ENCODE results near the gene CLSTN2.
"Not testable (repeated sequence)": the region's sequence is repeated elsewhere in the genome, so short reads cannot be mapped to it uniquely, and the experiment has no call there.

CLSTN2 gene

DNA sequence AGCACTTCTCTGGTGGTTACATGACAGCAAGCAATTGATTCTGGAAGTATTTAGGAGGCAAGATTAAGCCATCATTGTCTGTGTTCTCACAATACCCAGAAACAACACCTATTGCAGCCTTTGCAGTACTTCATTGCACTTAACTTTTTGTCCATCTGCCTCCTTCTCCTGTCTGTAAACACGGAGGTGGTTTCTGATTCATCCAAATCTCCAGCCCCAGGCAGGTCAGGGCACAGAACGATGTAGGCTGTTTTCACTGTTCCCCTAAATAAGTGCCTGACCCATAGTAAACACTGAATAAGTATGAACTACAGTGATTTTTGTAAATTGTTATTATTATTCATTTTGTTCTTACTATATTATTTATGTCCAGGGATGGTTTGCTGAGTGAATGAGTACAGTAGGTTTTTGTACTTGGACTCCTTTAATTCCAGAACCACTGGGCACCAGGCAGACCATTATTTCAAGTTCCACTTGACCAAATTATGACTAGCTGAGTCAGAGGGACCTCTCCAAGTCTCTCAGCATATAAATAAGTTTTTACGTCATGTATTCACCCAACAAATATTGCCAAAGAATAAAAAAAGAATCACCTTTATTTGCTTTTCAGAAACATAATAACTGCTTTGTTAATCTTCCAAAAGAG lies 459.6 kb downstream of the CLSTN2 start:
- no peak for DNase-seq

DNA sequence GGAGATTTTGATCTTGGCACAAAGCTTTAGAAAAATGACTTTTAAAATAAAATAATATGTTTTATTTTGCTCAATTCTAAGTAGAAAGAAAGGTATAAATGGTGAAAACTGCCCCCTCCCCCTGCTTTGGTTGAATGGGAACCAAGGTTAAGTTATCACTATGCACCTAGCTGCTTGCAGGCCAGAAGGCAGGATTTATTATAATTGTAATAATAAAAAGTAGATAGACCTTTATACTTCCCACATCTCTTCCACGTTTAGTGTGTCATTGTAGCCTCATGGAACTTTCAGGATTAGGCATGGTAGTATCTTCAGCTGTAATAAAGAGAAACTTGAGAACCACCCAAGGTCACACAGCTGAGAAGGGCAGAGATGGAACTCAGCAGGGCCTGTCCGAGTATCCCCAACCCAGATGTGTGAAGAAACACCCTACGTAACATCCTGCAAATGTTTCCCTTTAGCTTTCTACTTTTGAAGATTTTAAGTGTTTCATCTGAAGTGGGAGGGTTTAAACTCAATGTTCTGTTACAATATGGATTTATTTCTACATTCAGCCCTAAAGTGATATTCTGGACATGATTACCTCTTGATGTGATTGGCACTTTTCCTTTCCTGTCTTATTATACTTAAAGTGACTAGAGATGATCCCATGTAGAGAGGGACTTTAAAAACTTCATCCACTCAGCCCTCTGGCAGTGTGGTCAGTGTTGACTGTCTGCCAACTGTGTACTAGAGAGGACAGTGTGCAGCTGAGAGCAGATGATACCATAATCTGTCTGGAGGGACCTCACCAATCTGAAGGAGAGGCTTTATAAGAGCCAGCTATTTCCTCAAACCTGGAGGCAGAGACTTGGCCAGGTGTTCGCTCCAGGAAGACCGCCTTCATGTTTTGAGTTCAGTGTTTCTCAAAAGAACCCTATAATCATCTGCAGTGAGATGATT lies 460.4 kb downstream of the CLSTN2 start:
- no peak for DNase-seq

DNA sequence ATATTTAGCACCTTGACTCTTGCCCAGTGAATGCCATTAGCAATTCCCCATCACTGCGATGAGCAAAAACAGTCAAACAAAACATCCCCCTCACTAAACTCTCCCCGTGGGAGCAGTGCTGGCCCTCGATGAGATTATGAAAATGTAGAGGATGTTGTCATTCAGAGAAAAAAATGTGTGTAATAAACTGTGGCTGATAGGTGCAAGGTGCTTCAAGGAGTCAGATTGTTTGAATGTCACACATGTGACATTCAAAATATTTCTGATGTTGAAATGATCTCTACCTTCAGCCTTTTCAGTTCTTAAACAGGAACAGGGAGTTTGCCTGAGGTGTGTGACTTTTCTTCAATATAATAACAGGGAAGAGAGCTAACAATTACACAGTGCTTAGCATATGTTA lies 461.1 kb downstream of the CLSTN2 start:
- DNase-seq = no peak

DNA sequence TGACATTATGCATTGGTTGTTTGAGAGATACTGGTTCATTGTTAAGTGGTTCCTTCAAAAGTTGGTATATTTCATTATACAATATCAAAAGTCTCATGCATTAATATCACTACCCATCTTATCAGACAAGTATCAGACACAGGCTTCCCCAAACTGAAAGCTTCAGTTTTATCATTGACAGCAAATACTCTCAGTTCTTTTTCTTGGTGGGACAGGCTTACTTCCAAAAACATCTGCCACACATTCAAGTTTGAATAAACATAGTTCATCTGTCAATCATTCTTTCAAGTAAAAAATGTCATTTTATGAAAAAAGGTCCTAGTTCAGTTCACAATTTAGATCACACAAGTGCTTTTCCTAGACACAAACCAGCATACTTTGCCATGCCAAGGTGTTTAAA lies 462.9 kb downstream of the CLSTN2 start:
- DNase-seq = no peak

DNA sequence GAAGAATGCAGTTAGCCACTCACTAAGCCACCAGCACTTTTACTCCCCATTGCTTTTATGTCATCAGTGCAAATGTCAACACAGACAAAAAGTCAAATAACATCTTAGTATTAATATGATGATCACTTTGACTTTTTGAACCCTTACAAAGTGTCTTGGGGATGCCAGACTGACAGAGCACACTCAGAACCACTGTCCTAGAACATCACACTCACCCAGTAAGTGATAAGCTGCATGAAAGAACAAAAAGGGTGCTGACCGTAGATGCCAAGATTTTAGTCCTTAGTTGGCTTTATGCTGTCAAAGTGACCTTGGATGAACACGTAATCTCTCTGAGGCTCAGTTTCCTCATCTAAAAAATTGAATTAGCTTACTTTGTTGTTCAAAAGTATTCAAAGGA lies 463.4 kb downstream of the CLSTN2 start:
- no peak for DNase-seq

DNA sequence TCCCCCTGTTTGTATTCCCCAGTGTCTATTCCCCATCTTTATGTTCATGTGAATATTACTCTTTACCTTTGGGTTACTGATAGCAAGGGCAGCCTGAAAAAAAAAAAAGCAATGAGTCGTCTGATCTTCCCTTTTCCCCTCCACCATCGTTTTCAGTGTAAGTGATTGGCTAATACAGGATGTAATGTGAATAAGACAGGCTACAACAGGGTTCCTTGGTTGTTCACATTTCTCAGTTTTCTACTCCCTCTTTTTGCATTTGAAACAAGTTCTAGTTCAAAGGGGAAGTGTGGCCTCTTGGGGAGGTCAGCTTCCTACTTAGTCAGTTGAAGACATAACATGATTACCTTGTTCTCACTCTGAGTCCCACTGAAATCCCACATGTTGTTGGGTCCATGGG lies 464.9 kb downstream of the CLSTN2 start:
- DNase-seq = no peak

DNA sequence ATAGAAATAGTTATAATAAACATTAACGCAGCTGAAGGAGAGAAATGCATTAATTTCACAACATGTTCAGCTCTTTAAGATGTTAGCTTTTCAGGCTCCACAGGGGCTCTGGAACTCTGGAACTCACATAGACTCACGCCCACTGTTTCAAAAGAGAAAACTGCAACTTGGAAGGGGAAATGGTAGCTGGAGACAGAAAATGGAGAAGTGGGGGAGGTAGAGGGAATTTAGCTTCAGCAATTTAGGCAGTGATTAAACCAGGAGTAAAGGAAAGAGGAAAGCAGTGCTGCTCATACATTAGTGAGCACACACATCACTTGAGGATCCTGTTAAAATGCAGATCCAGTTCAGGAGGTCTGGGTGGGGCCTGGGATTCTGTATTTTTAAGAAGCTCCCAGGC lies 468.1 kb downstream of the CLSTN2 start:
- DNase-seq = no peak

DNA sequence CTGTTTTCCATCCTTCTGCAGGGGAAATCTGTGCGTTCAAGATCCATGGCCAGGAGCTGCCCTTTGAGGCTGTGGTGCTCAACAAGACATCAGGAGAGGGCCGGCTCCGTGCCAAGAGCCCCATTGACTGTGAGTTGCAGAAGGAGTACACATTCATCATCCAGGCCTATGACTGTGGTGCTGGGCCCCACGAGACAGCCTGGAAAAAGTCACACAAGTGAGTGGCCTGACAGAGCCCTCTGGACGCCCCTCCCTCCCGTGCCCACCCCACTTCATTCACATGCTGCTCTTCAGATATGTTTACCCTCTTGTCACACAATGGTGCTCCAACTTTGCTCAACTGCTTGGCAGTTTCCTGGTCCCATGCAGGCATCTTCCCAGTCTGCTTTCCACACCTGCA lies 468.6 kb downstream of the CLSTN2 start:
- DNase-seq = no peak

DNA sequence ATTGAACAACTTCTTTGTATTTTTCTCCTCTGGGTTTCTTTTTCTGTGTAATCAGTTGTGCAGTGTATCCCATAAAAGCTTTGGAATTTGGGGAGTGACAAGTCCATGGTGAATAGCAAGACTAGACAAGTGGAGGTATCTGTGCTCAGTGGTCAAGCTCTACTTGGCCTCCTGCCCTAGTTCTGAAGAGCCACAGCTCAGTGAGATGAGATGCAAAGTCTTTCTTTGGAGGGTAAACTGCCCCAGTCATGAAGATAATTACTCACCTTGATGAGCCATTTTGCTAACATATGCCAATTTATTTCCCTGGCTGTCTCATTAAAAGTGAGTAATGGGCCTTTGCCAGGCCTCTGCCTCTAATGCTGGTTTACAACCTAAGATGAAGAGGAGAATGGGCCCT lies 471.7 kb downstream of the CLSTN2 start:
- DNase-seq = no peak

DNA sequence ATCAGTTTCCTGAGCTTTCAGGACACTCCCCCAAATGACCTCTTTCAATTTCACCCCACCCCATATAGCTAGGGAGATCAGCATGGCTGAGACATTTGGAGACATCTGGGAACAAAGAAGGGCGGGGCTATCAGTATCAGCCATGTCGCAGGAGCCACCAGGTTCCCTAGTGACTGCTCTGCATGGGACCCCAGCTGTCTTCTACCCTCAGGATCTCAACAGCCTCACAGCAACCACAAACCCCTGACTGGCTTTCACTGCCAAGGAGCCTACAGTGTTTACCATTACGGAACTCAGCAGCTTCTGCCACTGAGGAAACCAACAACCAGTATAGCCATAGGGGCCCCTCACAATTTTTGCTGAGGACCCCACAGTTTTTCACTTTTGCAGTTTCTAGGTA lies 473.3 kb downstream of the CLSTN2 start:
- DNase-seq = no peak

DNA sequence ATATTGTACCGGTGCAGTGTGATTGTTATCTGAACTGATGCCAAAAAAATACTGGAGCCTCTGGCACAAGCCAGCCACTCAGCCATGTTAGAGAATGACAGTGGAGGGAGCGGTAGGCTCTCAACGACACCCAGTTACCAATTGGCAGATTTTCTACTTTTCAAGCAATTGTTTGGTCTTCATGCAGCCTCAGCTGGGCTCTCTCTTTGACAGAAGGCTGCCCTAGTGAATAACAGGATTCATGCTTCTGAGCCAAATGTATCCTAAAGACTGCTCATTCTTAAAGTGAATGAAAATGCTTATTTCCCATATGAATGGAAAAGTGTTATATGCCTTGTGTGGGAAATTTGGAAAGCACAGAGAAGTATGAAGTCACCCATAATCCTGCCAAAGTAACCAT lies 481.7 kb downstream of the CLSTN2 start:
- DNase-seq = no peak

DNA sequence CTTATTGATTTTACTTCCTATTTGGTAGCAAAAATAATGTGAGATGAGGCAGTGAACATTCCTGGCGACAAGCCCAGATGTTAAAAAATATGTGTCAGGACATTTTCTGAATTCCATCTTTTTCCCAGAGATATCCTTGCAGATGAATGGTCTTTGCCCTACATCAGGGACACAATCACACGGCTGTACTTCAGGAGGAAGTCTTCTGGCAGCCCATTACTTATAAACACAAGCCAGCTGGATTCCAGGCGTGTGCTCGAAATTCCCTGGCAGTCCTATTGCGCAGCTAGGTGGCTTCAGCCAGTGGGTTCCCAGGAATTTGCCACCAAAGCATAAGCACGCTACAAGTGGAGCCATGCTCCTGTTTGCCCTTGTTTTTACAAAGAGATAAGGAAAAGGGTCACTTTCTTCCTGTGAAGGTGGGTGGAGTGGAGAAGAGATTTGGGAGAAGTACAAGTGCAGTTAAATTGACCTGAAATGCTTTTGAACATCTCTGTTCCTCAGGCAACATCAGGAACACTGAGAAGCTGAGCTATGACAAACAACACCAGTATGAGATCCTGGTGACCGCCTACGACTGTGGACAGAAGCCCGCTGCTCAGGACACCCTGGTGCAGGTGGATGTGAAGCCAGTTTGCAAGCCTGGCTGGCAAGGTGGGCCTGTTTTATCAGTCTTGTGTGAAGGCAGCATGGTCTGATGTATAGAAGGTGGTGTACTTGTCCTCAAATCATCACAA lies 485.8 kb downstream of the CLSTN2 start:
- DNase-seq = no peak

DNA sequence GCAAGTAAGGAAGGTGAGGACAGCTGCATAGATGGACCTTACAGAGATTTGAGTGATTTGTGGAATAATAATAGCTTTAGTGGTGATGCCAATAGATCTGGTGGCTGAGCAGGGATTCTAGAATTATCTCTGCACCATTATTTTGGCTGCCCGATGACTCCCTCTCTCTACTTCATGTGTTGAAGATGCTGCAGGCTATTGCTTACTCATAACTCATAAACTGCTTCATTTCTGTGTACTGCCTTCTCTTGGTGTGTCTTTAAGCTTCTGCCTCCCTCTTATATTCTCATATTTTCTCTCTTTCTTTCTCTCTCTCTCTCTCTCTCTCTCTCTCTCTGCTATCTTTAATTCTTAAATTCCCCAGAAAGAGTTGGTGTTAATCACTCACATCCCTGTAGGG lies 486.9 kb downstream of the CLSTN2 start:
- no peak for DNase-seq

DNA sequence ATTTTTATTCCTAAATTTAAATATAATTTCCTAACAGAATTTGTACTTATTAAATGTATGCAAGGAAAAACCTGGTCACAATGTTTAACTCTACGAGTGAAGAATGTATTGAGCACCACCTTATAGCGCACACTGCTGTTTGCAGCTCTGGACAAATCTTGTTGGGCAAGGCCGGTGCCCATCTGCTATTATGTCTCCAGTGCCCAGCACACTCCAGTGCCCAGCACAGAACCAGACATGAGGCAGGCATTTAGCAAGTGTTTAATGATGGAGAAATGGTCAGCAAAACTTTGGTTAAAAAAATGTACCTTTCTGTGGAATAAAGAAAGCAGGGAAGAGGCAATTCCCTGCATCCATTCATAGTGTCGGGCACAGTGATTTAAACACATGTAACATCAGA lies 488.2 kb downstream of the CLSTN2 start:
- DNase-seq = no peak

DNA sequence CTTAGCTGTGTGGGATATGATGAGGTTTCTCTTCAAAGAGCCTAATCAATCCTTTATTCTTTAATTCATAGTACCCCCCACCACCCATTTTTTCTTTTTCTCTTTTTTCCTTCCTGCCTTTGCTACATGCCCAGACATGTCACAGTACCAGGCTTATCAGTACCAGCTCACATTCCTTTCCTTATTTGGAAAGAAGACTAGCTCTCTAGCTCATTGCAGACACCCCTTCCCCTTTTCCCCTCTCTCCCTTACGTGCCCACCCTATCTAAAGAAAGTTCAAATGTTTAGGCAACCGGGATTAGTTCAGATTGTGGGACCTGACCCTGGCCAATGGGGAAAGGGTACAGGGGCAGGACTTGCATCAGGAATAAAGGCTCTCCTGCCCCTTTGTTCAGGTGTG lies 488.6 kb downstream of the CLSTN2 start:
- DNase-seq = not testable (repeated sequence)

DNA sequence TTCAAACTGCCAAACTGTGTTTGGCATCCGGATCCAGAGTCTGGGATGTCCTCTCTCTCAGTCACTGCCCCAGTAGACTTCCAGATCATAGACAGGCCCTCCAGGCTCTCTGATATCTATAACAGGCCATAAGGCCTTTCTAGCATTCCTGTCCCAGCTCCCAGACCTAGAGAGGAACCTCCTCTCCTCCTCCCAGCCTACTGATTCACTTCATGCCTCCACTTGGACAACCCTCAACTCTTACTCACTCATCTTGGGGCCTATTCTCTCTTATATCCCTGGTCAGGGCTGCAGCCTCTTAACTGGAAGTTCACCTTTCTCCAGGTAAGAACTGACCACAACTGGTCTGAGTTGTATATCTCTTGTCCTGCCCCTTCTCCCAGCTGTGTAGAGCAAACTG lies 489.2 kb downstream of the CLSTN2 start:
- DNase-seq = no peak

DNA sequence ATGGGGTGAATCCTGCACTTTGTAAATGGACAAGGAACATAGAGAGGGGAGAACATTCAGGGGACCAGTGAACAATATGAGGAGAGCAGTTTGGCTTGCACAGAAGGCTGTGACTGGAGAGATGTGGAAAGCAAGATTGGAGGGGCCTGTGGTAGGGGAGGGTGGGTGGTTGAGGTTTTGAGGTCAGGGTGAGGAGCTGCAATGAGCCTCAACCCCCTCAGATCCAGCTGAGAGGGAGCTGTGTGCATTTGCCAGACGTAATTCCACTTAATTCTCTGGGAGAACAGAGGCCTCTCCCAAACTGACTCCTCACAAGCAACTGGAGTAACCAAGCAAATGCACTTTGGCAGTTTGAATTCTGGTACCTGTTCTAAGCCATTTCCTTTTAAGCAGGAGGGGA lies 489.7 kb downstream of the CLSTN2 start:
- DNase-seq = no peak

DNA sequence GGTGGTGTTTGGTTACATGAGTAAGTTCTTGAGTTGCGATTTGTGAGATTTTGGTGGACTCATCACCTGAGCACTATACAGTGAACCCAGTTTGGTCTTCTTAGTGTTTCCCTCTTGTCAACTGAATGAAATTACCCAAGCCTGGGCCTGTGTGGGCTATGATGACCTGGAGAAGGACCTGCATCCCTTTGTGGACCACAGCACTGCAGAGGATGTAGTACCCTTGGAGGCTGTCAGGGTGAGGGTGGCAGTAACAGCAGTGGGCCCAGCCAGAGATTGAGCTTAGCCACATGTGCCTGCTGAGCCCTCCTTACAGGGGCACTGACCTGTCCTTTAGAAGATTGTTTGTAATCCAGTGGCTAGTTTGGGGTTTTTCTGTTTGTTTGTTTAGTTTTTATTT lies 492.8 kb downstream of the CLSTN2 start:
- DNase-seq = no peak

DNA sequence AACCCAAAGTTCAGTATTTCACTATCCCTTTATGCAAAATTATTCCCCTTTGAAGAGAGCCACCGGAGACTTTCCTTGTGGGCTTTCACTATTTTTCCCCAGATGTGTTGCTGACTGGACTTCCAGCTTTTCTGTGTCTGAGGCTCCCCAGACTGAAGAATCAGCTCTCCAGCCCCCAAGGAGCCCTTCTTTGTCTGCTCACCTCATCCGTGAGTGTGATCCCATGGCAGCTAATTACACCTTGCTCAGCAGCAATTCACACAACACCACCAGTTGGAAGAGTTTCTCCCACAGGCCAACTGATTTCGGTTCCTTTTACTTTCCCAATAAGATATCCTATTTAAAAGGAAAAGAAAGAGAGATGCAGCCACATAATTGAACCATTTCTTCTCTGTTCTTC lies 493.4 kb downstream of the CLSTN2 start:
- no peak for DNase-seq

DNA sequence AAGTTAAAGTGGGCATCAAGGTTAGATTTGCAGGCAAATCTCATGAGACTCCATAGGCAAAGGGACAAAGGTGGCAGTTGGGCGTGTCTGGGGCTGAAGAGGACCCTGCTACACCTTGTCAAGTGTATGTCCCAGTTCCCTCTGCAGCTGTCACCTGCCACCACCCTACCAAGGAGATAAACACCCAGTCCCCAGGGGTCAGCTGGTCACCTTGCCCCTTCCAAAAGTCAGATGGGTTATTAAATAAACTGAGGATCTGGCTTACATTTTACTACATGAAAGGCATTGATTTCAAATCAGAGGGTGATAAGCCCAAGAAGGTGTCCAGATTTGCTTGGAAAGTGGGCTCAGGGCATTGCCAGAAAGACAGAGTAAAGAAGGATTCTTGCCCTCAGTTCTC lies 494.8 kb downstream of the CLSTN2 start:
- no peak for DNase-seq

DNA sequence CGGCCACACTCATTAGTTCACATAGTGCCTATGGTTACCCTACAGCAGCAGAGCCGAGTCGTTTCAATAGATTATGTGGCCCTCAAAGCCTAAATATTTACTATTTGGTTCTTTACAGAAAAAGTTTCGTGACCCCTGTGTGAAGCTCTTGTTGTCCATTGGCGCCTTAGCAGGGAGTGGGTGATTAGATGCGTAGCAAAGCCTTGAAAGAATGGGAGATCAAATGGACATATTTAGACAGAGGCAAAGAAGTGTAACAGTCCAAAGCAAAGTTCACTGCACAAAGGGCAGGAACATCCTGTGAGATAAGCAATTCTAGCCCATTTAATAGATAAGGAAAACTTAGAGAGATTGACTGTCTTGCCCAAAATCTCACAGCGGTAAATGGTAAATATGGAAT lies 495.5 kb downstream of the CLSTN2 start:
- DNase-seq = no peak

DNA sequence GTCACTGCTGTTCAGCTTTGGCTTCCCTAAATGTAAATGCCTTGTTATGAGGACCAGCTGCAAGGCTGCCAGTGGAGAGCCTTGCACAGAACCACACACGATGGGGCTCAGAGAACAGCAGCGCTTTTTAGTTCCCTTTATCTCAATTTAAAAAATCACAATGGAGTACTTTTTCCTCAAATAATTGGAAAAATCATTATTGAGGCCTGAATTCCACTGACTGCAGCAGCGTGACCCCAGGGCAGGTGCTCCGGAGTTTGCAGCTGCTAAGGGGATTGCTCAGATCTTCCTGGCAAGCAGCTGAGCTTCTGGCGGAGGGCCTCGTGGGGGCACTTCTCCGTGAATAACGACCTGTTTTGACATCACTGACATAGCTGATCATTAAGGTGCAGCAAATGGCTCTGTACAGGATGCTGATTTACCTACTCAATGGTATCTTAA lies 497.3 kb downstream of the CLSTN2 start:
- DNase-seq = no peak

DNA sequence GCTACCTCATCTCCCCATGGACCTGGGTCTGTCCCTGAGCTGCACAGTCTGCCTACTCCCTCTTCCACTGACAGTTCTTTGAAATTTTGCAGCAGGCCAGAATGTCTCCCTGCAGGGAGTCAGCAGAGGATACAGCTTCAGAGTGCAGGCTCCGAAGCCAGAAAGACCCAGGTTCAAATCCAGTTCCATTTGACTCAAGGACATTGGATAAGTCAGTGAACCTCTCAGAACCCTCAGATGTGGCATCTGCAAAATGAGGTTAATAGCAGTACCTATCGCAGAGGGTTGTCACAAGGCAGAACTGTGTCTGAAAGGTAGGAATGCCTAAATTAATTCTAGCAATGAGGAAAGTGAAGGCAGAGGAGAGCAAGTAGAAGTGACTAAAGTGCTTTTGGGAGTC lies 498.4 kb downstream of the CLSTN2 start:
- DNase-seq = no peak
